GM12878 (cell line): ENCODE results near the gene ITPR2. TPM values are rescaled to one million over a fixed set of nuclear protein-coding genes. Genes with fewer than 3 reads are reported as not detected.

Experiments
- ATAC-seq: fragments of 200-7000 bp; cut with Tn5 transposase; 3 replicates; pipeline ENCODE4 v1.9.1; 2020; ENCODE audit warnings: mild to moderate bottlenecking, moderate library complexity
- BruUV-seq: library from RNA; stranded (reverse); fragments of 400-500 nt; replicated peaks from 2 replicates; lab custom pipeline; 2021; lab: Mats Ljungman, UMichigan
- CTCF ChIA-PET: fragments of 300-600 bp; sonication (Branson Sonifier 250); formaldehyde crosslinking; extraction: SDS; loops from one replicate; lab custom pipeline; 2021; ENCODE audit warnings: inconsistent platforms; lab: Yijun Ruan, JAX
- POLR2A ChIA-PET: fragments of 350-600 bp; formaldehyde crosslinking; extraction: SDS; loops from one replicate; lab custom pipeline; 2021; ENCODE audit warnings: inconsistent platforms; lab: Charles Lee
- RAD21 ChIA-PET: fragments of 300-600 bp; sonication (Branson Sonifier 250); formaldehyde crosslinking; loops from one replicate; lab custom pipeline; 2023; ENCODE audit warnings: antibody characterized with exemption; ENCODE audit not compliant: unreplicated experiment; lab: Charles Lee
- SMC1A ChIA-PET: fragments of 300-600 bp; sonication (Branson Sonifier 250); formaldehyde crosslinking; loops from one replicate; lab custom pipeline; 2023; ENCODE audit not compliant: unreplicated experiment, uncharacterized antibody; lab: Charles Lee
- DNase-seq: peaks from one replicate; pipeline ENCODE4 v3.0.0-alpha.2; 2011; ENCODE audit warnings: low read depth, low spot score
- FAIRE-seq: peaks from 3 replicates; lab custom pipeline; 2011; peaks lifted over from hg19 to GRCh38; lab: Jason Lieb, UNC
- H2AFZ ChIP-seq: 2 replicates; pipeline ENCODE4 v1.6.0; 2011; ENCODE audit warnings: low read depth, low read length, control low read depth; ENCODE audit not compliant: control insufficient read depth
- H3K27ac ChIP-seq: 2 replicates; pipeline ENCODE4 v1.5.1; 2011; ENCODE audit warnings: control low read depth; ENCODE audit not compliant: control insufficient read depth, insufficient read depth
- H3K27me3 ChIP-seq, 2 experiments: replicated peaks in 1 of 2; 2 replicates each; pipeline versions ENCODE4 v1.6.0 to v1.6.1; 2011; ENCODE audit warnings: low read length in 1 of 2; ENCODE audit not compliant: control insufficient read depth in 2 of 2, insufficient read depth in 2 of 2
- H3K36me3 ChIP-seq, 2 experiments: 2 replicates each; pipeline ENCODE4 v1.5.1; 2011; ENCODE audit warnings: low read length in 1 of 2; ENCODE audit not compliant: control insufficient read depth in 2 of 2, insufficient read depth in 2 of 2
- H3K4me1 ChIP-seq: 2 replicates; pipeline ENCODE4 v1.6.1; 2011; ENCODE audit warnings: mild to moderate bottlenecking, low read length, moderate library complexity, mixed read lengths; ENCODE audit not compliant: control insufficient read depth, insufficient read depth
- H3K4me2 ChIP-seq: 2 replicates; pipeline ENCODE4 v1.6.0; 2011; ENCODE audit warnings: control low read depth; ENCODE audit not compliant: control insufficient read depth, insufficient read depth
- H3K4me3 ChIP-seq: fragments of 200-600 bp; sonication (generic); 2 replicates; pipeline ENCODE4 v1.5.1; 2016
- H3K79me2 ChIP-seq: 2 replicates; pipeline ENCODE4 v1.6.0; 2011; ENCODE audit warnings: low read length; ENCODE audit not compliant: control insufficient read depth, insufficient read depth
- H3K9ac ChIP-seq: 2 replicates; pipeline ENCODE4 v1.8.0; 2011; ENCODE audit warnings: low read length, control low read depth, mixed read lengths; ENCODE audit not compliant: control insufficient read depth, insufficient read depth
- H3K9me3 ChIP-seq: replicated peaks from 3 replicates; pipeline ENCODE4 v1.5.1; 2011; ENCODE audit warnings: mild to moderate bottlenecking, low read length; ENCODE audit not compliant: control insufficient read depth, insufficient read depth
- H4K20me1 ChIP-seq: 2 replicates; pipeline ENCODE4 v1.6.0; 2011; ENCODE audit not compliant: control insufficient read depth, insufficient read depth
- DPF2 ChIP-seq: fragments of 450-650 bp; IDR thresholded peaks from 2 replicates; pipeline ENCODE4 v1.6.1; 2017; ENCODE audit warnings: mild to moderate bottlenecking
- ETV6 ChIP-seq, 2 experiments: fragments of 450-650 bp in 1 of 2; IDR thresholded peaks in 1 of 2; conservative IDR thresholded peaks in 1 of 2; 2 replicates each; pipeline ENCODE4 v1.6.1; 2014; ENCODE audit warnings: antibody characterized with exemption in 1 of 2, borderline replicate concordance in 1 of 2, low read depth in 1 of 2, mild to moderate bottlenecking in 1 of 2, moderate library complexity in 1 of 2
- GATAD2B ChIP-seq: fragments of 450-650 bp; conservative IDR thresholded peaks from 2 replicates; pipeline ENCODE4 v1.6.1; 2017; ENCODE audit warnings: low read depth, mild to moderate bottlenecking, moderate library complexity
- IKZF1 ChIP-seq: fragments of 450-650 bp; conservative IDR thresholded peaks from 2 replicates; pipeline ENCODE4 v1.6.1; 2017; ENCODE audit warnings: antibody characterized with exemption, mild to moderate bottlenecking
- IKZF2 ChIP-seq, 2 experiments: fragments of 450-650 bp; IDR thresholded peaks; 2 replicates each; pipeline ENCODE4 v1.6.1; 2017; ENCODE audit warnings: mild to moderate bottlenecking in 2 of 2, moderate library complexity in 2 of 2
- IRF5 ChIP-seq: fragments of 450-650 bp; IDR thresholded peaks from 2 replicates; pipeline ENCODE4 v1.6.1; 2017; ENCODE audit warnings: borderline replicate concordance
- MEF2B ChIP-seq: fragments of 450-650 bp; IDR thresholded peaks from 2 replicates; pipeline ENCODE4 v1.6.1; 2018; ENCODE audit warnings: mild to moderate bottlenecking, moderate library complexity; ENCODE audit not compliant: partially characterized antibody, poor library complexity, severe bottlenecking
- MTA2 ChIP-seq: fragments of 450-650 bp; IDR thresholded peaks from 2 replicates; pipeline ENCODE4 v1.6.1; 2016; ENCODE audit warnings: low read depth, mild to moderate bottlenecking, moderate library complexity
- NKRF ChIP-seq: fragments of 450-650 bp; conservative IDR thresholded peaks from 2 replicates; pipeline ENCODE4 v1.6.1; 2017; ENCODE audit warnings: mild to moderate bottlenecking, moderate library complexity
- RFX5 ChIP-seq: IDR thresholded peaks from 2 replicates; pipeline ENCODE4 v1.6.1; 2011; ENCODE audit warnings: low read depth, low read length, improper control_type of control experiment
- SKIL ChIP-seq: fragments of 450-650 bp; IDR thresholded peaks from 2 replicates; pipeline ENCODE4 v1.6.1; 2017; ENCODE audit warnings: mild to moderate bottlenecking, low read depth, inconsistent platforms; ENCODE audit not compliant: poor library complexity, severe bottlenecking
- SUZ12 ChIP-seq: fragments of 200-600 bp; sonication (generic); IDR thresholded peaks from one replicate; pipeline ENCODE4 v1.6.1; 2018; ENCODE audit warnings: antibody characterized with exemption, mild to moderate bottlenecking; ENCODE audit not compliant: unreplicated experiment
- ZNF24 ChIP-seq: fragments of 450-650 bp; IDR thresholded peaks from 2 replicates; pipeline ENCODE4 v1.6.1; 2017; ENCODE audit warnings: antibody characterized with exemption, mild to moderate bottlenecking
- WGBS: methylation state at CpG from one replicate; pipeline ENCODE4 v1.1.6; 2016; ENCODE audit warnings: low lambda C conversion rate; ENCODE audit not compliant: insufficient replicate concordance, insufficient coverage; ENCODE audit errors: missing lambda C conversion rate; 5-methylcytosine and 5-hydroxymethylcytosine counted together
- in situ Hi-C: fragments of 300-500 bp; cut with MboI; formaldehyde crosslinking; loops from 9 replicates; pipeline ENCODE4 v1.14.3; 2018; ENCODE audit warnings: mixed read lengths
- intact Hi-C: fragments of 100-400 bp; cut with micrococcal nuclease; formaldehyde crosslinking; loops from one replicate; pipeline ENCODE4 v1.14.2; 2022; ENCODE audit not compliant: unreplicated experiment
- polyA plus RNA-seq, 11 experiments: library from polyadenylated mRNA; depleted of rRNA in 4 of 11; unstranded in 6 of 11; stranded (reverse) in 5 of 11; fragments of >200 nt; fragmentation: Nextera tagmentation in 4 of 11; fragmentation: Illumina TruSeq in 1 of 11; extraction: Ambion mirVana in 4 of 11; extraction: Trizol in 1 of 11; gene quantifications; 1 replicate in 1 of 11; 2 replicates in 10 of 11; pipeline versions ENCODE4 v1.2.1 to v1.2.3, GENCODE V29; 2011 to 2016; ENCODE audit warnings: inconsistent platforms in 2 of 11, missing spikeins in 2 of 11, low read depth in 1 of 11
- total RNA-seq, 4 experiments: library from RNA; depleted of rRNA in 3 of 4; stranded (reverse); fragments of >200 nt in 3 of 4; fragmentation: Illumina TruSeq in 1 of 4; extraction: Trizol in 1 of 4; gene quantifications; 2 replicates each; pipeline versions ENCODE4 v1.2.1 to v1.2.3, GENCODE V29; 2013 to 2021

Gene ITPR2
- total and polyA plus RNA-seq, 10 of the 15 experiments (the other 5 are each of a cell fraction or from before 2014, with no cell fraction given), result 7.5 to 76.2 (median 47.1) TPM

DNA sequence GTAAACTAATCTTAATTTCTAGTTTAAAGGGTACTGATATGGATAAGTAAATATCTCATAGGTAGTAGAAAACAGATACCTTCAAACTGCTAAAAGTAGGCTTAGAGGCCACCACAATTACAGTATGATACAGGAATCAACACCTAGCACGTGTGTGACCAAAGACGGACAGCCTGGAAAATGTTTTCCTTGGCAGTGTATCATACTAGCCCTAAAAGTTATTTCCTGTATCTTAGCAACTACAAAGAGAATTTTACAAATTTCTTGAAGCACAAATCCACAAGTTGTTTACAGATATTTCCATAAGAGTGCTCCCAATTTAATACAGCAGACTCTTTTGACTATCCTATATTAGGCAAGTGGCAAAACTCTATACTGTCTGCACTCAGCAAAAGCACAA lies 106.0 kb downstream of the ITPR2 start (continued):
- TF ChIP-seq SKIL (no peak), IKZF1 (no peak), MEF2B (no peak), ETV6 (conservative IDR thresholded peaks at IDR 0.05 in 1 of 2, IDR thresholded peaks at IDR 0.05 in 1 of 2; ENCODE audit: borderline replicate concordance in 1 of 2, low read depth in 1 of 2) (no peak), IKZF2 (IDR thresholded peaks at IDR 0.05) (no peak)

DNA sequence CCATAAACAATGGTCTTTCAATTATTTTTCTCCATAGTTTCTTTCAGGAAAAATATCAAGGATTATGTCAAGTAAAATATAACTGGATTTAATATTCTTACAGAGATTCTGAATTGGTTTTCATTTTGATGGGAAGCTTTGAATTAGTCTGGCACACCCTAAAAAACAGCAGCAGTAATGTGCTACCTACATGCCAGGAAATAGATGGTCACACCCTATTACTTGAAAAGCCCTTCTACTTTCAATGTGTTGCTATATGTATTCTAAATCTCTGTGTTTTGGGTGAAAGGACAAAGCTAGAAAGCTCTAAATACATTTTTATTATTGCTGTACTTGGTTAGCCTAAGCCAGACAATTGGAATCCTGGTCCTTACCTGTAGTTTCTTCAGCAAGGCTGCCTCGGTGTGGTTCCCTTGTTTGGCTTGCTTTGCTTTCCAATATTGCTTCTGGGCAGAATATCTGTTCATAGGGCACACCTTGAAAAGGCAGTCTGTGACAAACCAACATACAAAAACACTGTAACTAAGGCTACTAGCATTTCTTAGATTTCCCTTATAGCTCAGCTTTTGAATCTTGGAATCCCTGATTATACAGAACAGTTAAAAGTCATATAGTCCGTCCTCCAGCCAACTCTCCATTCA lies 107.6 kb downstream of the ITPR2 start:
- no peak overlapping the region for H3K27ac ChIP-seq
- no TSS peak for BruUV-seq
- TF ChIP-seq RFX5 (no peak), NKRF (no peak), SKIL (no peak), MTA2 (no peak), IRF5 (no peak), SUZ12 (no peak), ZNF24 (no peak), DPF2 (no peak), IKZF1 (no peak), GATAD2B (no peak)

More for the DNA sequence above, 107.6 kb downstream of the ITPR2 start:
- CTCF ChIA-PET, result interaction anchor here (1.1 kb wide), 1 partner anchor 9 kb away, joined by 3 read pairs; no protein-coding TSS in a partner anchor
- Histone ChIP-seq H3K9me3 (peaks cover 9% of the 10 kb centered on the region; the same call in 2 of the 3 replicates), H3K4me3 (no peak overlapping the region), H2AFZ (no peak overlapping the region), H3K4me2 (no peak overlapping the region), H3K27me3 (no peaks in the 10 kb centered on the region), H3K79me2 (peaks cover 32% of the 10 kb centered on the region), H3K4me1 (peaks cover 45% of the 10 kb centered on the region), H4K20me1 (no peaks in the 10 kb centered on the region), H3K9ac (no peak overlapping the region), H3K36me3 (peaks cover 0 to 3% of the 10 kb centered on the region in 2 experiments; a peak in 2 of 4 replicates)
- intact Hi-C loops (loop anchor here (5.0 kb wide), 1 partner anchor 67 kb away; no protein-coding TSS in a partner anchor), in situ Hi-C loops (no loop called here)
- SMC1A ChIA-PET, result interaction anchor here (0.8 to 1.4 kb wide), 4 partner anchors 9 to 105 kb away, joined by 3 to 10 read pairs (median 4); no protein-coding TSS in a partner anchor
- FAIRE-seq (no peak), DNase-seq (no peak), ATAC-seq (no peak)
- WGBS, result 98% methylated on average over 2 of the region's 2 CpGs
- POLR2A ChIA-PET, result interaction anchor here (0.5 to 0.8 kb wide), 2 partner anchors 85 to 122 kb away, joined by 3 to 4 read pairs; no protein-coding TSS in a partner anchor
- RAD21 ChIA-PET, result no interaction called here
